RWPE1 (cell line): ENCODE results near the gene POLA2.
"Not testable (repeated sequence)": the region's sequence is repeated elsewhere in the genome, so short reads cannot be mapped to it uniquely, and the experiment has no call there.

Source experiments
- CTCF ChIA-PET: fragments of 350-600 bp; sonication (Branson Sonifier 250); formaldehyde crosslinking; extraction: SDS; loops from one replicate; lab custom pipeline; 2021; lab: Yijun Ruan, JAX
- POLR2A ChIA-PET: fragments of 400-600 bp; formaldehyde crosslinking; extraction: SDS; loops from one replicate; lab custom pipeline; 2020; ENCODE audit warnings: antibody characterized with exemption; ENCODE audit not compliant: low non-redundant PET; lab: Yijun Ruan, JAX
- DNase-seq: peaks from one replicate; pipeline ENCODE4 v3.0.0; 2012; ENCODE audit warnings: low spot score
- H3K27ac ChIP-seq: fragments of 450-650 bp; 2 replicates; pipeline ENCODE4 v1.5.1; 2017
- CTCF ChIP-seq: fragments of 450-650 bp; conservative IDR thresholded peaks from 2 replicates; pipeline ENCODE4 v1.5.1; 2017; ENCODE audit warnings: low read depth, mild to moderate bottlenecking

Gene POLA2

DNA sequence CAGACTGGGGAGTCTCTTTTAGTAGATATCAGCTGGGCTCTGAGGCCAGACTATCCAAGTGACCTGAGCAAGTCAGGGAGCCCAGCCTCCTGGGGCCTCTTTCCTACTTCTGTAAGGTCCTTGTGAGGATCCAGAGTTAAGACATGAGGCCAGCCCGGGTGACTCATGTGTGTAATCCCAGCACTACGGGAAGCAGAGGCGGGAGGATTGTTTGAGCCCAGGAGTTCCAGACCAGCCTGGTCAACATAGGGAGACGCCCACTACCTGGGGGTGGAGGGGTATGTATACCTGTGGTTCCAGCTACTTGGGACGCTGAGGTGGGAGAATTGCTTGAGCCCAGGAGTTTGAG is 36.9 kb upstream of the POLA2 start:
- DNase-seq, result peak; percentile 57
- POLR2A ChIA-PET, result interaction anchor here (0.5 kb wide), 1 partner anchor 153 kb away, joined by 3 read pairs; no protein-coding TSS in a partner anchor
- TF ChIP-seq CTCF, result no peak
- CTCF ChIA-PET, result interaction anchor here (0.6 to 1.9 kb wide), 13 partner anchors 12 to 114 kb away, joined by 3 to 16 read pairs (median 4); partner anchors contain the start of gene CDC42EP2
- H3K27ac ChIP-seq, result peak overlapping the region; percentile 90

DNA sequence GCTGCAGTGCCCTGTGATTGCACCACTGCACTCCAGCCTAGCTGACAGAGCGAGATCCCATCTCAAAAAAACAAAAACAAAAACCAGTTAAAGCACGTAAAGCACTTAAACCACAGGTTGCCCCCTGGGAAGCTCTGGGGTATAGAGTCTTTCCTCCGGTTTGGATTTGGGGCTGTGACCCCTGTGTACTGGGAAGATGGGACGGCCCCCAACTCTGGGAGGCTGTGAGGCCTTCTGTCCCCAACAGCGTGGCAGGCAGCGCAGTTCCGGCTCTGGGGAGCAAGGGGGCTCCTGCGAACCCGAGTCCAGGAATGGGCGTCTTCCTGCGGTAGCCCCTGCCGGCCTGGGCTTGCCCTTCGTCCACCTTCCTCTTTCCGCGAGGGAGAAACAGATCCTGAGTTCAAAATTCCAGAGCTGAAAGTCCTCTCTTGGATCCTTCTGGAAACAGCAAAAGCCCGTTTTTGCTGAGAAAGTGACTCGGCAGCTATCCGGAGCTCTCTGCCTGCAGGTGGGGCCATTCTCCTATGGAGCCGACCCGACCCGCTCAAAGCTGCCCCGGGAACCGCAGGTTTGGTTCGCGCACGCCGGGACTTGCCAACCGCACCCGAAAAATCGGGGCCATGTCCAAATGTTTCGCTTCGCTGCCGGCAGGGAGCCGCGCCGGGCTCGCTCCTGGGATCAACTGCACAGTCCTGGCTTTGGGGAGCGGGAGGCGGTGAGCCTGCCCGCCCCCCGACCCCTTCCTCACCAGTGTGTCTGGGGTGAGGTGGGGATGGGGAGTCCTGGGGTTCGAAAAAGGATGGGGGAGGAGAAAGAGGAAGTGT is 36.3 kb upstream of the POLA2 start:
- DNase-seq, result peak; percentile 77
- peak; percentile 75 for TF ChIP-seq CTCF
- H3K27ac ChIP-seq, result peak overlapping the region; percentile 90
- ChIA-PET CTCF (interaction anchor here (0.6 to 1.9 kb wide), 17 partner anchors 11 to 877 kb away, joined by 3 to 16 read pairs (median 4); partner anchors contain the start of gene CDC42EP2), POLR2A (no interaction called here)

DNA sequence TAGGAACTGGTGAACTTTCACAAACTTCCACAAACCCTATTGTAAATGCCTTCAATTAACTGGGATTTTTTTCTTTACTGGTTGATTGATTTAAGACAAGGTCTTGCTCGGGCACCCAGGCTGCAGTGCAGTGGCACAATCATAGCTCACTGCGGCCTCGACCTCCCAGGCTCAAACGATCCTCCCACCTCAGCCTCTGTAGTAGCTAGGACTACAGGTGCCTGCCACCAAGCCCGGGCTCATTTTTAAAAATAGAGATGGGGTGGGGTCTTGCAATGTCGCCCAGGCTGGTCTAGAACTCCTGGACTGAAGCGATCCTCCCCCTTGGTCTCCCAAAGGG is 35.7 kb upstream of the POLA2 start:
- CTCF ChIA-PET, result interaction anchor here (0.6 to 1.9 kb wide), 12 partner anchors 11 to 115 kb away, joined by 3 to 16 read pairs (median 4); partner anchors contain the start of gene CDC42EP2
- peak overlapping the region; percentile 90 for H3K27ac ChIP-seq
- POLR2A ChIA-PET, result no interaction called here
- TF ChIP-seq CTCF, result no peak
- DNase-seq, result no peak

- POLR2A ChIA-PET, result no interaction called here
- DNase-seq, result no peak
- no peak overlapping the region for H3K27ac ChIP-seq
- no peak for TF ChIP-seq CTCF
- CTCF ChIA-PET, result interaction anchor here (0.6 kb wide), 1 partner anchor 67 kb away, joined by 4 read pairs; no protein-coding TSS in a partner anchor
Observed at GRCh38 chr11:65227879-65228278, 33.9 kb upstream of the POLA2 start.

- TF ChIP-seq CTCF, result no peak
- CTCF ChIA-PET, result interaction anchor here (0.6 to 1.3 kb wide), 2 partner anchors 11 to 21 kb away, joined by 3 to 11 read pairs; no protein-coding TSS in a partner anchor
- no peak for DNase-seq
Observed at GRCh38 chr11:65236194-65237059, 25.3 kb upstream of the POLA2 start.

DNA sequence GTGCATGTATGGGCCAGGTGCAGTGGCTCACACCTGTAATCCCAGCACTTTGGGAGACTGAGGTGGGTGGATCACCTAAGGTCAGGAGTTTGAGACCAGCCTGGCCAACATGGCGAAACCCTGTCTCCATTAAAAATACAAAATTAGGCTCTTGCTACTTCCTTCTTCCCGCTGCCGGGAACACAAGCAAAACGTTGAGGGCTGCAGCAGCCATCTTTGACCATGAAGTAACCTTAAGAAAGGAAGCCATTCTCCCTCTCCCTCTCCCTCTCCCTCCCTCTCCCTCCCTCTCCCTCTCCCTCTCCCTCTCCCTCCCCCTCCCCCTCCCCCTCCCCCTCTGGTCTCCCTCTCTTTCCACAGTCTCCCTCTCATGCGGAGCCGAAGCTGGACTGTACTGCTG is 23.5 kb upstream of the POLA2 start:
- H3K27ac ChIP-seq, CTCF ChIA-PET, POLR2A ChIA-PET, DNase-seq: not testable (repeated sequence)

More at GRCh38 chr11:65236194-65237059, 25.3 kb upstream of the POLA2 start:
- no peak overlapping the region for H3K27ac ChIP-seq
- POLR2A ChIA-PET, result interaction anchor here (0.7 kb wide), 1 partner anchor 22 kb away, joined by 5 read pairs; no protein-coding TSS in a partner anchor
